Hepatocyte (in vitro differentiated cells): ENCODE measurements around the gene S100A5.

ENCODE experiments used
- EZH2 ChIP-seq: fragments of 200-600 bp; sonication (generic); IDR thresholded peaks from 2 replicates; pipeline ENCODE4 v1.6.1; 2016; ENCODE audit warnings: antibody characterized with exemption, mild to moderate bottlenecking, borderline replicate concordance
- EZH2phosphoT487 ChIP-seq: fragments of 200-600 bp; sonication (generic); IDR thresholded peaks from one replicate; pipeline ENCODE4 v1.6.1; 2018; ENCODE audit warnings: antibody characterized with exemption, mild to moderate bottlenecking, low read depth, moderate library complexity; ENCODE audit not compliant: unreplicated experiment, severe bottlenecking
- TF ChIP-seq, protein P1 (sequence below): fragments of 200-600 bp; sonication (generic); IDR thresholded peaks from 2 replicates; pipeline ENCODE4 v1.5.1; 2016; ENCODE audit warnings: antibody characterized with exemption, mild to moderate bottlenecking; ENCODE audit not compliant: poor library complexity

DNA sequence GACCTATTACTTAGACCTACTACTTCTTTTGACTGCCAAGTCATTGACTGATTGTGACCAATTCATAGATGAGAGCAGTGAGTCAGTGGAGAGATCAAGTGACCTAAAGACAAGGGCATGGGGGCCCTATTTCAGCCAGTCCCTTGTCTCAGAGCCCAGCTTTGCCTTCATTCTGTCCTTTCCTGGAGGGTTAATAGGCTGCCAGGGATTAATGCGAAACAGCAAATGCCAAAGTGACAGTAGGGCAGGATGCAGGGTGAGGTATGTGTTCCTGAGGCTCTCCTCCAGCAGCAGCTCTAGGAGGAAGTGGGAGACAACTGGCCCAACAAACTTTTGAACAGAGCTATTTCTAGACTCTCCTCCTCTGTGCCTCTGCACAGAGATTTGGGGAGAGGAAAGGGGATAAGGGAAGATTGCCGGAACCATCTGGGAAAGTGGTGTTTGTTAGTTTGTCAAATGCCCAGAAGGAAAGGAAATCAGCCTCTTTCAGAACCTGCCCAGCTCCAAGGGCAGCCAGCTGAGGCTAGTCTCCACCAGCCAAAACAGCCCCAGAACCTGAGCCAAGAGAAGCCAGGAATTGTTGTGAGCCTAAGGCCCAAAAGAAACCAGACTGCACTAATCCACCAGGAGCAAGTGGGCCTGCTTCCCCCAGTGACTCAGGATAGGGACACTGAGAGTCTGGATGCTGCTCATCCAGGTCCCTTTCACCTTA, 13.3 kb upstream of the S100A5 start:
- TF ChIP-seq, protein P1, sequence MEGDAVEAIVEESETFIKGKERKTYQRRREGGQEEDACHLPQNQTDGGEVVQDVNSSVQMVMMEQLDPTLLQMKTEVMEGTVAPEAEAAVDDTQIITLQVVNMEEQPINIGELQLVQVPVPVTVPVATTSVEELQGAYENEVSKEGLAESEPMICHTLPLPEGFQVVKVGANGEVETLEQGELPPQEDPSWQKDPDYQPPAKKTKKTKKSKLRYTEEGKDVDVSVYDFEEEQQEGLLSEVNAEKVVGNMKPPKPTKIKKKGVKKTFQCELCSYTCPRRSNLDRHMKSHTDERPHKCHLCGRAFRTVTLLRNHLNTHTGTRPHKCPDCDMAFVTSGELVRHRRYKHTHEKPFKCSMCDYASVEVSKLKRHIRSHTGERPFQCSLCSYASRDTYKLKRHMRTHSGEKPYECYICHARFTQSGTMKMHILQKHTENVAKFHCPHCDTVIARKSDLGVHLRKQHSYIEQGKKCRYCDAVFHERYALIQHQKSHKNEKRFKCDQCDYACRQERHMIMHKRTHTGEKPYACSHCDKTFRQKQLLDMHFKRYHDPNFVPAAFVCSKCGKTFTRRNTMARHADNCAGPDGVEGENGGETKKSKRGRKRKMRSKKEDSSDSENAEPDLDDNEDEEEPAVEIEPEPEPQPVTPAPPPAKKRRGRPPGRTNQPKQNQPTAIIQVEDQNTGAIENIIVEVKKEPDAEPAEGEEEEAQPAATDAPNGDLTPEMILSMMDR: no peak
- TF ChIP-seq EZH2 (no peak), EZH2phosphoT487 (no peak)
